ENCODE data around the gene JPT1.

JPT1 gene

DNA sequence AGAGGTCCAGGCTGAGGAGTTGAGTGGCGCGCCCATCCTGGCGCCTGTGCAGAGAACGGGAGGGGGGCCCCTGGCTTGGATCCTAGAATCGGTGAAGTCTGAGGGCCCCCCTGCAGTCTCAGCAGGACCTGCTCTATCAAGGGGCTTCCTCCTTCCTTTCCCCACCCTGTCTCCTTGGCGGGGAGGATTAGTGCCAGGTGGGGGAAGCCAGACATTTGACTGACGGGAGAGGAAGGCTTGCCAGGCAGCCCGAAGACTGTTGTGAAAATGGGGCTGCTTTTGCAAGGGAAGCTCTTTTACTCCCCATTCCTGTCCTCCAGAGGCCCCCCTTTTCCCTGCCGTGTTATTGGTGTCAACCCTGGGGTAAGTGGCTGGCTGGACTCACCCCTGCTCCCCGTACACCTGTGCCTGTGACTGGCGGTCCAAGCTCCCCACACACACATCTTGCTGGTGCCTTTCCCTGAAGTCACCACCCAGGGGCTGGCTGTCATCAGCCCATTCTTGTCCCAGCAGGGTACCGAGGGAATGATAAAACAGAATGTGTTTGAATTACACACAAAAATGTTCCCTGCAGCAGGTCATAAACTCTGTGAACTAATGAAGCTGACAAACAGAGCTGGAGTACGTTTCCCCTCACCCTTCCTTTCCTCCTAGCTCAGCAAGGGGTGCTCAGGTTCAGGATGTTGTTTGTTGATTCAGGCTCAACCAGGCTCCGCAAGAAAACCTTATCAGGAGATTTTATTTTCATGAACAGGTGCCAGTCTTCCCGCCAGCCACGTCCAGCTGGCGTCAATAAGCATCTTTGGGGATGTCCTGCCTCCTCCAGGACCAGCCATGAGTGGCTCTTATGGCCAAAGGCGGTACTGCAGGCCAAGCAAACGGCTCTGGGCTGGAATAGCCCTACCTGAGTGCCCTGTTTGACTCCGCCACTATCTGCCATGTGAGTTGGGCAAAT lies 48.9 kb downstream of the JPT1 start:
- DNase-seq (ENCODE audit: low read depth in 2 of 2): no peak

DNA sequence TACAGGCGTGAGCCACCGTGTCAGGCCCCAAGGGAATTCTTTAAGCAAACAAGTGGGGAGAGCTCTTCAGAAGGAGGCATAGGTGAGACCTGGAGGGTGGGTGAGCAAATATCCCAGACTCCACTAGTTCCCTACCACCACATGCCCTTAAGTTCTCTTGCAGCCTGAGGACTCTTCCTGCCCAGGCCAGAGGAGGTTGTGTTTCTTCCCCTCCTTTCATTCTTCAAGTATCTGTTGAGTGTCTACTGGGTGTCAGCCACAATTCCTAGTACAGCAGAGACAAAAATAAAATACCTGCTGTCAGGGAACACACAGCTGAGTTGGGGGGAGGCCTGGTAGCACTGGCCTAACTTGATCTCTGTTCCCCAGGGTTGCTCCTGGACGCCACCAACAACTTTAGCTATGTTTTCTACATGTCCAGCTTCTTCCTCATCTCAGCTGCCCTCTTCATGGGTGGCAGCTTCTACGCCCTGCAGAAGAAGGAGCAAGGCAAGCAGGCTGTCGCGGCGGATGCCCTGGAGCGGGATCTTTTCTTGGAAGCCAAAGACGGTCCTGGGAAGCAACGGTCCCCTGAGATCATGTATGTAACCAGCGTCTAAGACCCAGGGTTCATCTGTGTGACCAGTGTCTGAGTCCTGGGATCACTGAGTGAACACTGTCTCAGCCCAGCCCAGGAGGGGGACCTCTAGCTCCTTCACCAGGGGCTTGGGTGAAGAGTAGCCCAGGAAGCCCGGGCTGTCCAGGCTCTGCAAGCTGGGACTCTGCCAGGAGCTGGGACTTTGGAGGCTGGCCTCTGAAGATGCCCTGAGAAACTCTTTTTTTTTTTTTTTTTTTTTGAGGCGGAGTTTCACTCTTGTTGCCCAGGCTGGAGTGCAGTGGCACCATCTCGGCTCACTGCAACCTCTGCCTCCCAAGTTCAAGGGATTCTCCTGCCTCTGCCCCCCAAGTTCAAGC lies 50.4 kb downstream of the JPT1 start:
- no peak for DNase-seq (ENCODE audit: low read depth in 2 of 2)

DNA sequence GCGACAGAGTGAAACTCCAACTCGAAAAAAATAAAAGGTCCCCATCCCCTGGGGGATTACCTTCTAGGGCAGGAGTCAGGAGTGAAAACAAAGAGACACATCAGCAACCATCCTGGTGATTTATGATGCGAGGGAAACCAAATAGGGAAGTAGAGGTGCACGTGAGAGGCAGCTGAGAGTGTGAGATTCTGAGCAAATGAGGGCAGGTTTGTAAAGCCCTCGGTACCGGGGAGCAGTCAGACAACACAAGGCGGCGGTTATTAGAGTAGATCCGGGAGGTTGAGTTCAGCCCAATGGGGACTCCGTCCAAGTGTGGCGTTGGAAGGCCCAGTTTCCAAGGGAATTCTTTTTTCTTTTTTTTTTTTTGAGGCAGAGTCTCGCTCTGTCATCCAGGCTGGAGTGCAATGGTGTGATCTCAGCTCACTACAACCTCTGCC lies 51.9 kb downstream of the JPT1 start:
- no peak for DNase-seq (ENCODE audit: low read depth in 2 of 2)

DNA sequence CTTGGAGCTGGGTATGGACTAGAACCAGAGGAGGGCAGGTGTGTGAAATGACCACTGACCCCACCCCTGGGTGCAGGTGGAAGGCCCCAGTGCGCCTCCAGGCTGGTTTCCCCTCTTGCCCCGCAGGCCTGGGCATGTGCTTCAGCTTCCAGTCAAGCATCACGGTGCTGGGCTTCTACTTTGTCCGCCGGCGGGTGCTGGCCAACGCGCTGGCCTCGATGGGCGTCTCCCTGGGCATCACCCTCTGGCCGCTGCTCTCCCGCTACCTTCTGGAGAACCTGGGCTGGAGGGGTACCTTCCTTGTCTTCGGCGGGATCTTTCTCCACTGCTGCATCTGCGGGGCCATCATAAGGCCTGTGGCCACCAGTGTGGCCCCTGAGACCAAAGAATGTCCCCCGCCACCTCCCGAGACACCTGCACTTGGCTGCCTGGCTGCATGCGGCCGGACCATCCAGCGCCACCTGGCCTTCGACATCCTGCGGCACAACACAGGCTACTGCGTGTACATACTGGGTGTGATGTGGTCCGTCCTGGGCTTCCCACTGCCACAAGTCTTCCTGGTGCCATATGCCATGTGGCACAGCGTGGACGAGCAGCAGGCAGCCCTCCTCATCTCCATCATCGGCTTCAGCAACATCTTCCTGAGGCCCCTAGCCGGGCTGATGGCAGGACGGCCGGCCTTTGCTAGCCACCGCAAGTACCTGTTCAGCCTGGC lies 54.3 kb downstream of the JPT1 start:
- no peak for DNase-seq (ENCODE audit: low read depth in 2 of 2)

DNA sequence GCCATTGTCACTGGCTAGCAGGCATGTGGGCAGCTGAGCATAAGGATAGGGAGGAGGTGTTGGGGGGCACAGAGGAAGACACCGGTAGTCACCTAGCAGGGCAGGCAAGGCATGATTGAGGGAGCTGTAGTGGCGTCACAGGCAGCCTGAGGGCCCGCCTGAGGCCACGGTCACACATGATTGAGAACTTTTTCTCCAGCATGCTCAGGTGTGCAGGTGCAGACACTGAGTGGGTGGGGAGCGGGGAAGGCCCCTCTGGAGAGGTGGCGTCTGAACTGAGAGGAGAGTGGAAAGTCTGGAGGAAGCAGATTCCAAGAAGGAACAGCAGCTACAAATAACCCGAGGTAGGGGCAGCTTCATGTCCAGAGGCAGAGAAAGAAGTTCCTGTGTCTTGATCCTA lies 55.5 kb downstream of the JPT1 start:
- no peak for DNase-seq (ENCODE audit: low read depth in 2 of 2)

DNA sequence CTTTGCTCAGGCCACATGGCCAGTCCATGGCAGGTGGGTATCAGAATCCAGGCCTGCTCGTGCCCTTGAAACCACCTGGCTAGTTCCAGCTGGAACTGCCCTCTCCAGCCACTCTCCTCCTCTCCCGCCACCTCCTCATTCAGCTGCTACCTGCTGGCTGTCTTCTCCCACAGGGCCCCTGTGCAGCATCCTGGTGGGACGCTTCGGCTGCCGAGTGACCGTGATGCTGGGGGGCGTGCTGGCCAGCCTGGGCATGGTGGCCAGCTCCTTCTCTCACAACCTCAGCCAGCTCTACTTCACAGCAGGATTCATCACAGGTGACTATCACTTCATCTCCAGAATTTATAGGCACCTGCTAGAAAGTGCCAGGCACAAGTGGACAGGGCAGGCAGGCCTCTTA lies 56.4 kb downstream of the JPT1 start:
- no peak for DNase-seq (ENCODE audit: low read depth in 2 of 2)

DNA sequence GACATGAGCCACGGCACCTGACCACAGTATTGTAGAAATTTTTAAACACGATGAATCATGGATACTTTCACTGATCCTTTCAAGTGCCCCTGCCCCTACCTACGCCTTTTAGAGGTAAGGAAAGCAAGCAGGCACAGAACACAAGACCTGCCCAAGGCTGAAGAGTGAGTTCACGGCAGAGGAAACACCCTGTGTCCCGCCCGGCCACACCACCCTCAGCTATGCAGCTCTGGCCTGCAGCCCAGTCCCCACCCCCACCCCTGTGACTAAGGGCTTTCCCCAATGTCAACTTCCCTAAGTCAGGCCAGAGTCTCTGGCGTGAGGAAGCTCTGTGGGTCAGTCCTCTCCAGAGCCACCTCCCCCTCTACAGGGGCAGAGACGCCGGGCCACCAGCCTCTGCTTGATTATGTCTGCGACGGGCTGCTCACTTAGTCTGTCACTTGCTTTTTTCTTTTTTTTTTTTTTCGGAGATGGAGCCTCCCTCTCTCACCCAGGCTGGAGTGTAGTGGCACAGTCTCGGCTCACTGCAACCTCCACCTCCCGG lies 58.2 kb downstream of the JPT1 start:
- DNase-seq (ENCODE audit: low read depth in 2 of 2): no peak

DNA sequence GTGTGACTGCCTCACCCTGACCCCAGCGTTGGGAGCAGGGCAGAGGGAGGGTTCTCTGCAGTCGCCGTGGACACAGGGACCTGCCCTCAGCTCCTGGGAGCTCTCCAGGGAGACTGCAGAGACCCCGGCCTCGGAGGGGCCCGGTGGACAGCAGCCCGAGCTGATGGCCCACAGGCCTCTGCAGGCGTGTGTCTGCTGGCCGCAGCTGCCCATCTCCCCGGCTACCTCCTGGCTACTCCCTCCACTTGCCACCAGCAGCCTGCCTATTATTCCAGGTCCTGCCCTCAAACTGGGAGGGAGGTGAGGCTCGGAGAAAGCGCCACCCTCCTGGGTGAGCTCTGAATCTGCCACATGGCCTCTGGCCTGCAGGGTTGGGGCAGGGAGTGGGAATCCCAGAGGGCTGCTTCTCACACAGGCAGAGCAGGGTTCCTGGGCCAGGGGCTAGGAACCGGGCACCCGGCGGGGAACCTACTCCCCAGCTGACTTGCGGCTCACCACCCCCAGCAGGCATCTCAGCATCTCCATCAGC lies 59.4 kb downstream of the JPT1 start:
- DNase-seq (ENCODE audit: low read depth in 2 of 2): no peak

DNA sequence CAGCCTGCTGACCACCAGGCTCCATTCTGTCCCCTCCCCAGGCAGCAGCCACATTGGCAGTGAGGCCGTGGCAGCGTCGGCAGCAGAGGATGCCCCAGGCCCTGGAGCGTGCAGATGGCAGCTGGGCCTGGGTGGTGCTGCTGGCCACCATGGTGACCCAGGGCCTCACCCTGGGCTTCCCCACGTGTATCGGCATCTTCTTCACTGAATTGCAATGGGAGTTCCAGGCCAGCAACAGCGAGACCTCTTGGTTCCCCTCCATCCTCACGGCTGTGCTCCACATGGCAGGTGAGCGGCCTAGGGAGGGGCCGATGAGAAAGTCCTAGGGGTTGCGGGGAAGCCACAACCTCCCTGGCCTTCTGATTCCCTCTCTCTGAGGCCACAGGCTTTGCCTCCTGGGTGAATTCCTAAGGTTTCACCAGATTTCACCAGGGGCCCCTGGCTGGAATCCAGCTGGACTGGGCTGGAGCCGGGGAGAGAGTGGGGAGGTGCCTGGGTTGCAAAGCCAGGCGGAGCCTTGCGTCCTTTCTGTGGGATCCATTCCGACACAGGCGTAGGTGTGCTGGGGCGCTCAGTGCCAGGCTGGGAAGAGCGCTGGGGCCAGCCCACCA lies 60.7 kb downstream of the JPT1 start:
- DNase-seq (ENCODE audit: low read depth in 2 of 2): no peak

DNA sequence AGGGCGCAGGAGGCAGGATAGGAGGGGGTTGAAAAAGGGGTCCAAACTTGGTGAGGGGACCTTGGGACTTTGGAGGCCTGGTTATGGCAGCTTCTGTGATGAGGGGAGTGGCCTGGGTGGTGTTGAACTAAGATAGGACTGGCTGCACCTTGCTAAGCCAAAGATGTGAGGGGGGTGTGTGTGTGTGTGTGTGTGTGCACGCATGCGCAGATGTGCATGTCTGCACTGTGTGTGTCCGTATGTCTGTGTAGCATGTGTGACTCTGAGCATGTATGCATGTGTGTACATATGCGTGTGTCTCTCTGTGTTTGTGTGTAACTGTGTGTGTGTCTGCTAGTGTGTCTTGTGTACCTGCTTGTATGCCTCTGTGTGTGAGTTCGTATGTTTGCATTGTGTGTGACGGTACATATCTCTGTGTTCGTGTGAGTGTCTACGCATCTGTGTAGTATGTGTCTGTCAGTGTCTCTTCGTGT lies 62.4 kb downstream of the JPT1 start:
- no peak for DNase-seq (ENCODE audit: low read depth in 2 of 2)

DNA sequence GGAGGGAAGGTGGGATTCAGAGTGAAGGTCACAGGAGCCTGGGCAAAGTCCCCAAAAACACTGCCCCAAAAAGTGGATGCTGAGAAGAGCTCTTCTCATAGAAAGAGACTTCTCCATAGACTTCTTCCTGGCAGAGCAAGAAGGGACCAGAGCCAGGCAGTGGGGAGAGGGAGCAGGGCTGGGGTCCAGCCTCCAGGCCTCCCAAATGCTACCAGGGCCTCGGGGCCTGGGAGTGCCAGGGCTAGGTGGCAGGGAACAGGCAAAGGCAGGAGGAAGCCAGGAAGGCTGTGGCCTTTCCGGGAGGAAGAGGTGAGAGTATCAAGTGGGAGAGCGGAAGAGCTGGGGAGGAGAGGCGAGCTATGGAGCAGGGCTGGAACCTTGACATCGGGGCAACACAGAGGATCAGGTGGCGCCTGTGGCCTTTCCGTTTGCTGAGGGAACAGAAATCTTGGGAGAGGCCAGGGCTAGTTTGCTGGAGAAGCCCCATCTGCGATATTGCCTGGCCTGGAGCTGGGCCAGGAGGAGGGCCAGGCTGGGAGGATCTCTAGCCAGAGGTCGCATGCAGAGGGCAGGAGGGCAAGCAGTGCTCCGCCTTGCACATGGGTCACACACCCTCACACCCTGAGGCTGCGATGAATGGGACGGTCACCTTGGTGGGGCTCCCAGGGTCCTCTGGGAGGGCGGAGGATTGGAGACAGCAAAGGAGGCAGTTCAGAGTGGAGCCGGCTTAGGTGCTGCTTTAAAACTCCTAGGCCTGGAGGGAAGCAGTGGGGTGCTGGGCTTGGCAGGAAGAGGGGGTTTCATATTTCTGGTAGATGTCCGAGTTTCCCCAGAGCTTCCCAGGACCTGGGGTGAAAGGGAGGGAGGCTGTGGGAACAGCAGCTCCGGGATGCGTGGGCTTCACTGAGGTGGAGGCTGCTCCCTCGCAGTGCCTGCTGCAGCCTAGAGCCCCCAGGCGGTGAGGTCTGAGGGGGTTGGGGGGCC lies 63.1 kb downstream of the JPT1 start:
- DNase-seq (ENCODE audit: low read depth in 2 of 2): no peak

DNA sequence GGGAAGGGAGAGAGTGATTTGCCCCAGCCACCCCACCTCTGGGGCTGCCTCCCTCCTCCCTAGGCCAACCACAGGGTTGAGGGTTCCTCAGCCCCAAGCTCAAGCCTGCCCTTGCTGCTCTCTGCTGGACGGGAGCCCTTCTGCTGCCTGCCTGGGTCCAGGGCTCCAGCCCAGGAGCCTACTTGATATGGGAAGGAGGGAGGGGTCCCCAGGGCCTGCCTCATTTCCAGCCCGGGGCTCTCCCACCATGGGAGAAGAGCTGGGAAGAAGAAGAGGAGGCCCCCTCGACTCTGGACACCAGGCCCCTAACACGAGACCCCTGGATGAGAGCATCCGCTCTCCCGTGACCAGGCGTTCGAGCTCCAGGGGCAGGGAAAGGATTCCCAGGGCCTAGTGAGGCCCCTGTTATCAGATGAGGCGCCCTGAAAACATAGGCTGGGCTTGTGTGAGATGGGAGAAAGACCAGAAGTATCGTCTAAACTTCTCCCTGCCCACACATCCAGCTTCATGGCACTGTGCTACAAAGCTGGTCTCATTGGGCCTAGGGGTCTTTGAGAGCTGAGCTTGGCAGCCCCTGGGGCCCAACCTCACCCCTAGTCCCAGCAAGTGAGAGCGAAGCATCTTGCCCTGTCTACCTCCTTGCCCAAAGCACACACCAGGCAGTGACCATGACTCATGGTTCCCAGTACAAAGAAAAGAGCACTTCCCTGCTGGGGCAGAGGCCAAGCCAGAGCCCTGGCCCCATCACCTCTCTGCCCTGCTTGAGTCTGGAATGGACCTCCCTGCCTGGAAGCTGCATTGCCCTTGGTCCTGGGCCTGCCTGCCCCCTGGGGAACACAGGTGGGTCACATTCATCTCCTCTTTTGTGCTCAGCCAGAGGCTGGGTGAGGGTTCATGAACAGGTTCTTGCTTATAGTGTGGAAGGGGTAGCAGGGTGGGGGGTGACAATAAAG lies 65.6 kb downstream of the JPT1 start:
- no peak for DNase-seq (ENCODE audit: low read depth in 2 of 2)

DNA sequence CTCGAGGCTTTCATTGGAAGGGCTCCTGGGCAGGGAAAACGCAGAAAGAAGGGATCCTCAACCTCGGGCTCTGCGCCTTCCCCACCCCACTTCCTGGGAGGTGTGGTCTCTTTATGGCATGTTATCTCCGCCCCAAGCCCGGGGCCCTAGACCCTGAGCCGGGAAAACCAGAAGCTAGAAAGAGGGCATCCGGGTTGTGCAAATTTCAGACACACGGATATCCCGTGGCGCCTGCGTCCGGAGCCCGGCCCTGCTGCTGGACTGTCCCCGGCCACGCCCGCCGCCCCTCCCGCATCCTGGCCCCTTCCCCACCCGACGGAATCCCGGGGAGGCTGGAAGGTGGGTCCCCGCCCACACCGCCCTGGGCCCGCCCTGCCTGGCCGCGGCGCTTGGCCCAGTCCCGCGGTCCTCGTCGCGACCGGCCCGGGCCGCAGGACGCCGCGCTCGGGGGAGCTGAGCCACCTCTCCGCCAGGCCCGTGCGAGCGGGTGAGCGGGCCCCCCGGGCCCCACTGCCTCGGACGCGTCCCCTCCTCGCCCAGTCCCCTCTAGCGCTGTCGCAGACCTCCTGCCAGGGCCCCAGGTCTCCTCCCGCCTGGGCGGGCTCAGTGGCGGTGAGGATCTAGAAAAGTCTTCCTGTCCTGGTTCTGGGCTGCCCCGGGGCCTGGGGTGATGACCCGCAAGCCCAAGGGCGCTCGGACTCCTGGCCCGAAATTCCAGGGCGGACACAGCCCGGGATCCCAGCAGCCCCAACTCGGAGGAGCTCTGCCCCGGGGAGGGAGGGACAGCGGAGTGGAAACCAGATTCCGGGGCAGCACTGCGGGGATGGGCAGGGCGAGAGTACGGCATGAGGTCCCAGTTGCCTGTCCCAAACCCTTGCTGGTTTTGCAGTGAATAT lies 66.5 kb downstream of the JPT1 start, which contains the start of gene SLC16A5:
Gene SLC16A5 (plus strand): TSS at position 397 of the 896 bp plus-strand sequence. CDS start 5,683 bp downstream, outside the sequence.
- no peak for DNase-seq (ENCODE audit: low read depth in 2 of 2)

DNA sequence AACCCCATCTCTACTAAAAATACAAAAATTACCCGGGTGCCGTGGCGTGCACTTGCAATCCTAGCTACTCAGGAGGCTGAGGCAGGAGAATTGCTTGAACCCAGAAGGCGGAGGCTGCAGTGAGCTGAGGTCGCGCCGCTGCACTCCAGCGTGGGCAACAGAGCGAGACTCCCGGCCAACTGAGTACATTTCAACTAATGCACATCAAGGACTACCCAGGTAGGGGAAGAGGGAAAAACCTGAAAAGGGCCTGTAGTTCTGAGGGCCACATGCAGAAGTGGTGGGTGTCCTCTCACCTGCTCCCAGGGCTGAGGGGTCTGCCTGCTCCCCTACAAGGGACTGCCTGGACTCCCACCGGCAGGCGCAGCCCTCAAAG lies 67.1 kb downstream of the JPT1 start:
- no peak for DNase-seq (ENCODE audit: low read depth in 2 of 2)

DNA sequence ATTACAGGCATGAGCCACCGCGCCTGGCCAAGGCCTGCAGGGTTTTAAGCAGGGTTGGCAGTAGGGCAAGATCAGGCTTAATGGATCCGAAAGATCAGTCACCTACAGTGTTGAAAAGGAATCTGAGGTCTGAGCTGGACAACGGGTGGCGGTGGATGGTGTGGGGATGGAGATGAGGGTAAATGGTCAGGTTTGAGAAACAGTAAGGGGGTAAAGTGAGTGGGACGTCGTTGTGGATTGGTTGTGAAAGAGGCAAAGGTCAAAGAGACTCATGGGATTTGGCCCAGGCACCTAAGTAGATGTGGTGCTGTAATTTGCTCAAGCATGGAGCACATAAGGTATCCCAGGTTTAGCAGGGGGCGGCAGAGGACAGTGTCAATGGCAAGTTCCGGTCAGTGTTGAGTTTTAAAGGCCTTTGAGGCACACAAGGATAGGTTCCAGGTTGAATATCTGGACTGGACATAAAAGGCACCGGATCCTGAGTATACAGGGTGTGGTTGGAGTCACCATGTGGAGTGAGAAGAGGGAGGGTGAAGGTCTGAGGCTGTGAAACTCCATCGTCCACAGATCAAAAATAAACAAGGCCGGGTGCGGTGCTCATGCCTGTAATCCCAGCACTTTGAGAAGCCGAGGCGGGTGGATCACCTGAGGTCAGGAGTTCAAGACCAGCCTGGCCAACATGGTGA lies 67.7 kb downstream of the JPT1 start:
- DNase-seq (ENCODE audit: low read depth in 2 of 2): no peak
